K562 (cell line): ENCODE measurements around the gene OPRL1. TPM values are rescaled to one million over a fixed set of nuclear protein-coding genes. Genes with fewer than 3 reads are reported as not detected.
A peak's percentile ranks its signal among the peaks of the same experiment; 100 is the strongest.

Source experiments
- CBFA2T2 ChIP-seq: fragments of 450-650 bp; conservative IDR thresholded peaks from 2 replicates; pipeline ENCODE4 v1.6.1; 2017; ENCODE audit warnings: mild to moderate bottlenecking
- EWSR1 ChIP-seq: fragments of 450-650 bp; IDR thresholded peaks from 2 replicates; pipeline ENCODE4 v1.6.1; 2018; ENCODE audit warnings: borderline replicate concordance, mild to moderate bottlenecking, low read depth, moderate library complexity; ENCODE audit not compliant: partially characterized antibody
- GTF2F1 ChIP-seq: IDR thresholded peaks from 2 replicates; pipeline ENCODE4 v1.6.1; 2011; ENCODE audit warnings: low read depth, low read length, improper control_type of control experiment
- HNRNPLL ChIP-seq: fragments of 200-400 bp; formaldehyde crosslinking; IDR thresholded peaks from 2 replicates; pipeline ENCODE4 v1.6.1; 2017; ENCODE audit warnings: low read length, low read depth, mild to moderate bottlenecking; ENCODE audit not compliant: poor library complexity, severe bottlenecking
- MCM7 ChIP-seq, 2 experiments: fragments of 450-650 bp; IDR thresholded peaks; 2 replicates each; pipeline ENCODE4 v1.6.1; 2016 to 2018
- PATZ1 ChIP-seq: fragments of 250-450 bp; sonication (Bioruptor Pico); IDR thresholded peaks from 2 replicates; pipeline ENCODE4 v1.5.0; 2020; ENCODE audit warnings: mild to moderate bottlenecking, borderline replicate concordance
- POLR2G ChIP-seq: fragments of 200-400 bp; formaldehyde crosslinking; IDR thresholded peaks from 2 replicates; pipeline ENCODE4 v1.6.1; 2017; ENCODE audit warnings: low read depth, mild to moderate bottlenecking, antibody characterized with exemption, low read length, moderate library complexity
- REST ChIP-seq, 2 experiments: fragments of 450-650 bp; formaldehyde crosslinking in 1 of 2; IDR thresholded peaks; 2 replicates each; pipeline versions ENCODE4 v1.4.0 to v1.6.1; 2014 to 2020; ENCODE audit warnings: mild to moderate bottlenecking in 2 of 2, borderline replicate concordance in 1 of 2, low read depth in 1 of 2
- RNF219 ChIP-seq: fragments of 250-450 bp; sonication (Bioruptor Pico); IDR thresholded peaks from 2 replicates; pipeline ENCODE4 v1.5.0; 2022; ENCODE audit warnings: mild to moderate bottlenecking
- SIN3B ChIP-seq: fragments of 450-650 bp; IDR thresholded peaks from 2 replicates; pipeline ENCODE4 v1.6.1; 2017; ENCODE audit warnings: low read depth, mild to moderate bottlenecking, moderate library complexity
- SMARCE1 ChIP-seq: fragments of 450-650 bp; IDR thresholded peaks from 2 replicates; pipeline ENCODE4 v1.7.1; 2016; ENCODE audit warnings: mild to moderate bottlenecking
- TCF7L2 ChIP-seq: fragments of 150-350 bp; IDR thresholded peaks from 2 replicates; pipeline ENCODE4 v1.6.1; 2016; ENCODE audit warnings: low read depth, mild to moderate bottlenecking, low read length, moderate library complexity
- TGIF2 ChIP-seq: sonication (generic); formaldehyde crosslinking; IDR thresholded peaks from 2 replicates; pipeline ENCODE4 v1.8.1; 2022; ENCODE audit warnings: mild to moderate bottlenecking, missing genetic modification reagents, moderate library complexity
- ZFX ChIP-seq: sonication (generic); formaldehyde crosslinking; IDR thresholded peaks from 2 replicates; pipeline ENCODE4 v1.8.0; 2022; ENCODE audit warnings: mild to moderate bottlenecking, missing genetic modification reagents, moderate library complexity
- polyA plus RNA-seq, 8 experiments: library from polyadenylated mRNA; depleted of rRNA in 4 of 8; stranded (reverse) in 5 of 8; unstranded in 3 of 8; fragments of >200 nt; fragmentation: Nextera tagmentation in 2 of 8; fragmentation: Illumina TruSeq in 1 of 8; extraction: Ambion mirVana in 2 of 8; extraction: Trizol in 1 of 8; gene quantifications; 2 replicates each; pipeline versions ENCODE4 v1.2.1 to v1.2.3, GENCODE V29; 2011 to 2014; ENCODE audit warnings: inconsistent platforms in 1 of 8, missing spikeins in 1 of 8
- total RNA-seq, 7 experiments: library from RNA; depleted of rRNA in 6 of 7; stranded (reverse); fragments of >200 nt in 6 of 7; fragmentation: Illumina TruSeq in 2 of 7; extraction: Trizol in 2 of 7; gene quantifications; 2 replicates each; pipeline versions ENCODE4 v1.2.1 to v1.2.3, GENCODE V29; 2011 to 2021; ENCODE audit warnings: low replicate concordance in 1 of 7

OPRL1 gene
- total and polyA plus RNA-seq, 9 of the 15 experiments (the other 6 are each of a cell fraction or from before 2014, with no cell fraction given), result 0.06 to 0.33 (median 0.11) TPM; not detected in 2

GRCh38 chr20:64053841-64054661, 25.8 kb upstream of the OPRL1 start (continued):
- TF ChIP-seq REST (IDR thresholded peaks at IDR 0.05; ENCODE audit: borderline replicate concordance), result no peak
- no peak for TF ChIP-seq REST (CRISPR knock-in tag; IDR thresholded peaks at IDR 0.05; ENCODE audit: low read depth)
- TF ChIP-seq RNF219 (CRISPR knock-in tag), result no peak
- TF ChIP-seq EWSR1, result no peak
- no peak for TF ChIP-seq CBFA2T2
- TF ChIP-seq POLR2G, result peak; percentile 48; the same call in 1 of the 2 replicates
- TF ChIP-seq MCM7 (IDR thresholded peaks at IDR 0.05), result no peak
- TF ChIP-seq HNRNPLL, result no peak
- TF ChIP-seq SIN3B, result no peak
- TF ChIP-seq TCF7L2, result no peak
- TF ChIP-seq GTF2F1, result no peak
- TF ChIP-seq PATZ1 (CRISPR knock-in tag), result no peak
- TF ChIP-seq SMARCE1, result no peak
- no peak for TF ChIP-seq TGIF2
- peak; percentile 42 for TF ChIP-seq ZFX (CRISPR knock-in tag)
